H1 (cell line): Measurements from ENCODE around the gene XPNPEP3. TPM values are rescaled to one million over a fixed set of nuclear protein-coding genes. Genes with fewer than 3 reads are reported as not detected.

Experiments used
- CTCF ChIA-PET: fragments of 300-600 bp; sonication (Branson Sonifier 250); formaldehyde crosslinking; loops from one replicate; lab custom pipeline; 2021; ENCODE audit not compliant: partially characterized antibody; lab: Charles Lee
- POLR2A ChIA-PET: fragments of 300-600 bp; sonication (Branson Sonifier 250); formaldehyde crosslinking; loops from one replicate; lab custom pipeline; 2021; ENCODE audit warnings: inconsistent platforms; ENCODE audit not compliant: partially characterized antibody; lab: Charles Lee
- DNase-seq, 2 experiments: peaks; one replicate each; pipeline versions ENCODE4 v3.0.0 to v3.0.0-alpha.2; 2010 to 2022; ENCODE audit warnings: low spot score in 2 of 2, low read depth in 1 of 2, mixed read lengths in 1 of 2
- FAIRE-seq: peaks from 2 replicates; lab custom pipeline; 2011; peaks lifted over from hg19 to GRCh38; lab: Jason Lieb, UNC
- H2AFZ ChIP-seq: 2 replicates; pipeline ENCODE4 v1.8.1; 2012; ENCODE audit warnings: low read length, inconsistent platforms
- H2AK5ac ChIP-seq: 2 replicates; pipeline ENCODE4 v1.6.1; 2013; ENCODE audit warnings: low read depth, low read length
- H2BK120ac ChIP-seq: replicated peaks from 2 replicates; pipeline ENCODE3; 2013; ENCODE audit warnings: low read depth, low read length, inconsistent platforms
- H2BK12ac ChIP-seq: 2 replicates; pipeline ENCODE4 v1.6.1; 2013; ENCODE audit warnings: low read depth, low read length
- H2BK15ac ChIP-seq: 2 replicates; pipeline ENCODE4 v1.6.1; 2013; ENCODE audit warnings: low read length
- H2BK20ac ChIP-seq: 2 replicates; pipeline ENCODE4 v1.6.1; 2013; ENCODE audit warnings: low read length
- H2BK5ac ChIP-seq: 2 replicates; pipeline ENCODE4 v1.6.1; 2013; ENCODE audit warnings: low read depth, low read length
- H3K14ac ChIP-seq: 2 replicates; pipeline ENCODE4 v1.6.1; 2013; ENCODE audit warnings: inconsistent platforms; ENCODE audit not compliant: insufficient read length
- H3K18ac ChIP-seq: 2 replicates; pipeline ENCODE4 v1.6.1; 2013; ENCODE audit warnings: low read length; ENCODE audit errors: extremely low read depth
- H3K23ac ChIP-seq: 2 replicates; pipeline ENCODE4 v1.6.1; 2013; ENCODE audit warnings: inconsistent platforms; ENCODE audit not compliant: insufficient read length
- H3K23me2 ChIP-seq: 2 replicates; pipeline ENCODE4 v1.6.1; 2013; ENCODE audit warnings: low read depth, low read length
- H3K27ac ChIP-seq: 2 replicates; pipeline ENCODE4 v1.6.1; 2011; ENCODE audit warnings: low read depth, low read length, inconsistent platforms
- H3K27me3 ChIP-seq, 4 experiments: replicated peaks in 1 of 4; 1 replicate in 1 of 4; 2 replicates in 3 of 4; pipeline versions ENCODE4 v1.6.1 to v1.8.1; 2011 to 2013; ENCODE audit warnings: low read length in 3 of 4, mild to moderate bottlenecking in 3 of 4, inconsistent platforms in 2 of 4, mixed read lengths in 2 of 4, moderate library complexity in 1 of 4; ENCODE audit not compliant: control insufficient read depth in 3 of 4, insufficient read depth in 3 of 4; ENCODE audit errors: extremely low read depth in 1 of 4
- H3K36me3 ChIP-seq, 4 experiments: 2 replicates each; pipeline versions ENCODE4 v1.6.1 to v1.8.1; 2011 to 2013; ENCODE audit warnings: mild to moderate bottlenecking in 4 of 4, low read length in 3 of 4, moderate library complexity in 2 of 4, control low read depth in 1 of 4, inconsistent platforms in 1 of 4; ENCODE audit not compliant: insufficient read depth in 4 of 4, control insufficient read depth in 2 of 4
- H3K4ac ChIP-seq: replicated peaks from 2 replicates; pipeline ENCODE3; 2013; ENCODE audit warnings: low read length, low read depth, mixed read lengths, inconsistent platforms; ENCODE audit not compliant: insufficient read length
- H3K4me1 ChIP-seq, 4 experiments: replicated peaks in 1 of 4; 1 replicate in 1 of 4; 2 replicates in 3 of 4; pipeline versions ENCODE4 v1.6.1 to v1.8.1; 2011 to 2013; ENCODE audit warnings: low read length in 3 of 4, inconsistent platforms in 2 of 4, mixed read lengths in 1 of 4; ENCODE audit not compliant: insufficient read depth in 4 of 4, control insufficient read depth in 3 of 4
- H3K4me2 ChIP-seq, 2 experiments: 2 replicates each; pipeline versions ENCODE4 v1.6.1 to v1.8.1; 2011 to 2013; ENCODE audit warnings: low read depth in 2 of 2, low read length in 2 of 2, control low read depth in 1 of 2, inconsistent platforms in 1 of 2, mild to moderate bottlenecking in 1 of 2; ENCODE audit not compliant: insufficient read depth in 1 of 2
- H3K4me3 ChIP-seq, 4 experiments: fragments of 200-600, 300-600 bp in 1 of 4; sonication (generic), shearing (Covaris generic), sonication (Bioruptor Twin) in 1 of 4; 2 replicates each; pipeline versions ENCODE4 v1.5.1 to v1.8.1; 2011 to 2016; ENCODE audit warnings: low read length in 4 of 4, low read depth in 3 of 4, control low read depth in 2 of 4, inconsistent platforms in 2 of 4, mild to moderate bottlenecking in 2 of 4, mixed read lengths in 1 of 4, moderate library complexity in 1 of 4; ENCODE audit not compliant: insufficient read depth in 2 of 4; ENCODE audit errors: extremely low read depth in 1 of 4
- H3K56ac ChIP-seq: replicated peaks from 2 replicates; pipeline ENCODE3; 2013; ENCODE audit warnings: low read depth, mild to moderate bottlenecking, mixed read lengths, low read length, inconsistent platforms; ENCODE audit not compliant: insufficient read length
- H3K79me1 ChIP-seq: 2 replicates; pipeline ENCODE4 v1.6.1; 2013; ENCODE audit warnings: low read depth, low read length, control low read depth
- H3K79me2 ChIP-seq, 2 experiments: 2 replicates each; pipeline versions ENCODE4 v1.6.1 to v1.8.1; 2012 to 2013; ENCODE audit warnings: low read length in 2 of 2, mild to moderate bottlenecking in 2 of 2, inconsistent platforms in 1 of 2; ENCODE audit not compliant: insufficient read depth in 2 of 2, control insufficient read depth in 1 of 2
- H3K9ac ChIP-seq, 4 experiments: replicated peaks in 1 of 4; 1 replicate in 1 of 4; 2 replicates in 3 of 4; pipeline versions ENCODE4 v1.6.1 to v1.8.1; 2011 to 2013; ENCODE audit warnings: low read depth in 3 of 4, low read length in 3 of 4, control low read depth in 2 of 4, mild to moderate bottlenecking in 2 of 4, moderate library complexity in 2 of 4, inconsistent platforms in 1 of 4; ENCODE audit errors: extremely low read depth in 1 of 4
- H3K9me3 ChIP-seq, 2 experiments: 2 replicates each; pipeline versions ENCODE4 v1.6.1 to v1.8.1; 2012 to 2013; ENCODE audit warnings: mild to moderate bottlenecking in 2 of 2, moderate library complexity in 2 of 2, control low read depth in 1 of 2, inconsistent platforms in 1 of 2, low read depth in 1 of 2, low read length in 1 of 2, mixed read lengths in 1 of 2; ENCODE audit not compliant: insufficient read depth in 2 of 2
- H4K20me1 ChIP-seq, 2 experiments: replicated peaks in 1 of 2; 2 replicates each; pipeline versions ENCODE3 to v1.8.1; 2011 to 2013; ENCODE audit warnings: inconsistent platforms in 2 of 2, low read length in 2 of 2, mild to moderate bottlenecking in 1 of 2; ENCODE audit not compliant: insufficient read depth in 2 of 2, control insufficient read depth in 1 of 2
- H4K5ac ChIP-seq: 2 replicates; pipeline ENCODE4 v1.6.1; 2013; ENCODE audit warnings: low read length, low read depth, mixed read lengths, inconsistent platforms; ENCODE audit not compliant: insufficient read length
- H4K8ac ChIP-seq: 2 replicates; pipeline ENCODE4 v1.8.0; 2013; ENCODE audit warnings: mild to moderate bottlenecking, moderate library complexity, low read length, inconsistent platforms; ENCODE audit not compliant: insufficient read depth; ENCODE audit errors: extremely low read depth
- H4K91ac ChIP-seq: replicated peaks from 2 replicates; pipeline ENCODE3; 2013; ENCODE audit warnings: low read length, mixed read lengths, inconsistent platforms; ENCODE audit not compliant: insufficient read length
- SP1 ChIP-seq: IDR thresholded peaks from 2 replicates; pipeline ENCODE4 v1.6.1; 2011; ENCODE audit warnings: low read depth, low read length
- WGBS, 2 experiments: shearing (Covaris generic) in 1 of 2; methylation state at CpG; one replicate each; pipeline versions ENCODE4 v1.1.6 to v1.1.7; 2013 to 2015; ENCODE audit warnings: low lambda C conversion rate in 2 of 2, mixed read lengths in 2 of 2, inconsistent platforms in 1 of 2, low coverage in 1 of 2, missing lambda C conversion rate in 1 of 2; ENCODE audit not compliant: insufficient replicate concordance in 2 of 2, insufficient coverage in 1 of 2, insufficient read length in 1 of 2; ENCODE audit errors: extremely low coverage in 1 of 2, missing lambda C conversion rate in 1 of 2; 5-methylcytosine and 5-hydroxymethylcytosine counted together
- polyA plus RNA-seq, 7 experiments: library from polyadenylated mRNA; depleted of rRNA in 3 of 7; stranded (reverse) in 5 of 7; unstranded in 2 of 7; fragments of >200 nt in 5 of 7; fragments of 200-250 nt in 2 of 7; gene quantifications; 1 replicate in 5 of 7; 2 replicates in 1 of 7; 4 replicates in 1 of 7; pipeline versions ENCODE4 v1.2.1 to v1.2.3, GENCODE V29; 2011 to 2013; ENCODE audit warnings: missing spikeins in 2 of 7, mixed read lengths in 2 of 7
- total RNA-seq: library from RNA; stranded (reverse); fragmentation: NEBNext Ultra II Directional; extraction: Animal tissue kit (Norgen Biotek cat#: 25700); gene quantifications from 2 replicates; pipeline ENCODE4 v1.2.1, GENCODE V29; 2021
- TF ChIP-seq, protein P1 (sequence below), 3 experiments: IDR thresholded peaks; 1 replicate in 2 of 3; 2 replicates in 1 of 3; pipeline versions ENCODE4 v1.5.1 to v1.6.1; 2011; ENCODE audit warnings: low read length in 3 of 3, mild to moderate bottlenecking in 3 of 3, inconsistent platforms in 2 of 3, low read depth in 1 of 3, moderate library complexity in 1 of 3; ENCODE audit not compliant: insufficient read depth in 1 of 3; ENCODE audit errors: control extremely low read depth in 1 of 3

The XPNPEP3 gene
- total and polyA plus RNA-seq, 2 of the 8 experiments (the other 6 are each of a cell fraction or from before 2014, with no cell fraction given), result 25.8 to 29.2 TPM

DNA sequence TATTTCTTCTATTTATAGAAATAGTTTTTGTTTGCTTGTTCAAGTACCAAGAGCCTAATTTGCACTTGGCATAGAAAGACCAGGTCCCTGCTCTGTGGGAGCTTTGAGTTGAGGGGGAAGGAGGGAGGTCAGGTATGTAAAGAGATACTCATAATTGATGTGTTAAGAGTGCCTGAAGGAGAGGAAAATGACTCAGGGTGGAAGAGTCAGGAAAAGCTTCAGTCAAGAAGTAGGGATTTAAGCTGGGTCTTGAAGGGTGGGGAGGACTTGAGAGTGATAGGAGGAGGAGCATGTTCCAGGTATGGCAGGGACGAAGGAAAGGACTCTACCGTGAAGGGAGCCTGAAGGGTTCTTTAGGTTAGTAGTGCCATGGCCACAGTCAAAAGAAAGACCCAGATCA, 103.2 kb downstream of the XPNPEP3 start:
- no peak overlapping the region for H4K8ac ChIP-seq
- no peak overlapping the region for H3K4ac ChIP-seq
- H3K4me1 ChIP-seq, result no peaks in the 10 kb centered on the region
- no peak overlapping the region for H3K4me3 ChIP-seq
- no peak overlapping the region for H2BK5ac ChIP-seq
- no peak overlapping the region for H3K27ac ChIP-seq
- no peak overlapping the region for H3K4me2 ChIP-seq
- H3K36me3 ChIP-seq, result peaks cover 11 to 43% (median 20%) of the 10 kb centered on the region in 4 experiments
- DNase-seq (no peak), FAIRE-seq (no peak)
- TF ChIP-seq, protein P1, sequence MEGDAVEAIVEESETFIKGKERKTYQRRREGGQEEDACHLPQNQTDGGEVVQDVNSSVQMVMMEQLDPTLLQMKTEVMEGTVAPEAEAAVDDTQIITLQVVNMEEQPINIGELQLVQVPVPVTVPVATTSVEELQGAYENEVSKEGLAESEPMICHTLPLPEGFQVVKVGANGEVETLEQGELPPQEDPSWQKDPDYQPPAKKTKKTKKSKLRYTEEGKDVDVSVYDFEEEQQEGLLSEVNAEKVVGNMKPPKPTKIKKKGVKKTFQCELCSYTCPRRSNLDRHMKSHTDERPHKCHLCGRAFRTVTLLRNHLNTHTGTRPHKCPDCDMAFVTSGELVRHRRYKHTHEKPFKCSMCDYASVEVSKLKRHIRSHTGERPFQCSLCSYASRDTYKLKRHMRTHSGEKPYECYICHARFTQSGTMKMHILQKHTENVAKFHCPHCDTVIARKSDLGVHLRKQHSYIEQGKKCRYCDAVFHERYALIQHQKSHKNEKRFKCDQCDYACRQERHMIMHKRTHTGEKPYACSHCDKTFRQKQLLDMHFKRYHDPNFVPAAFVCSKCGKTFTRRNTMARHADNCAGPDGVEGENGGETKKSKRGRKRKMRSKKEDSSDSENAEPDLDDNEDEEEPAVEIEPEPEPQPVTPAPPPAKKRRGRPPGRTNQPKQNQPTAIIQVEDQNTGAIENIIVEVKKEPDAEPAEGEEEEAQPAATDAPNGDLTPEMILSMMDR (IDR thresholded peaks at IDR 0.05; ENCODE audit: control extremely low read depth in 1 of 3, insufficient read depth in 1 of 3, low read depth in 1 of 3, low read length in 3 of 3), result no peak
- no peak for TF ChIP-seq SP1
- no peak overlapping the region for H2BK20ac ChIP-seq
- no peak overlapping the region for H2AFZ ChIP-seq
- H4K5ac ChIP-seq, result no peak overlapping the region
- ChIA-PET CTCF (interaction anchor here (0.6 to 1.5 kb wide), 3 partner anchors 12 to 38 kb away, joined by 3 read pairs; no protein-coding TSS in a partner anchor), POLR2A (interaction anchor here (0.6 to 2.2 kb wide), 8 partner anchors 8 to 130 kb away, joined by 3 to 8 read pairs (median 5); no protein-coding TSS in a partner anchor)
- no peak overlapping the region for H3K14ac ChIP-seq
- no peak overlapping the region for H2BK12ac ChIP-seq
- peaks cover 0 to 63% of the 10 kb centered on the region in 2 experiments; a peak in 2 of 4 replicates for H3K79me2 ChIP-seq
- H2BK120ac ChIP-seq, result no peak overlapping the region
- 87% methylated on average over 2 of the region's 2 CpGs; no CpG with 5 or more reads in 1 of the 2 experiments for WGBS, 2 experiments
- H3K9me3 ChIP-seq, result no peaks in the 10 kb centered on the region
- no peak overlapping the region for H3K9ac ChIP-seq
- H3K56ac ChIP-seq, result no peak overlapping the region
- H4K20me1 ChIP-seq, result peaks cover 4 to 6% of the 10 kb centered on the region in 2 experiments
- no peaks in the 10 kb centered on the region for H3K27me3 ChIP-seq
- H3K23me2 ChIP-seq, result no peaks in the 10 kb centered on the region
- H3K18ac ChIP-seq, result no peak overlapping the region
- no peak overlapping the region for H2BK15ac ChIP-seq
- H3K79me1 ChIP-seq, result peaks cover 4% of the 10 kb centered on the region; the same call in 1 of the 2 replicates
- no peak overlapping the region for H4K91ac ChIP-seq
- no peak overlapping the region for H2AK5ac ChIP-seq
- no peak overlapping the region for H3K23ac ChIP-seq
